H1 (cell line): ENCODE measurements around the gene PIP4K2C. TPM values are rescaled to one million over a fixed set of nuclear protein-coding genes. Genes with fewer than 3 reads are reported as not detected.
"Not testable (repeated sequence)": the region's sequence is repeated elsewhere in the genome, so short reads cannot be mapped to it uniquely, and the experiment has no call there.

ENCODE experiments used
- CTCF ChIA-PET: fragments of 300-600 bp; sonication (Branson Sonifier 250); formaldehyde crosslinking; loops from one replicate; lab custom pipeline; 2021; ENCODE audit not compliant: partially characterized antibody; lab: Charles Lee
- POLR2A ChIA-PET: fragments of 300-600 bp; sonication (Branson Sonifier 250); formaldehyde crosslinking; loops from one replicate; lab custom pipeline; 2021; ENCODE audit warnings: inconsistent platforms; ENCODE audit not compliant: partially characterized antibody; lab: Charles Lee
- DNase-seq, 2 experiments: peaks; one replicate each; pipeline versions ENCODE4 v3.0.0 to v3.0.0-alpha.2; 2010 to 2022; ENCODE audit warnings: low spot score in 2 of 2, low read depth in 1 of 2, mixed read lengths in 1 of 2
- FAIRE-seq: peaks from 2 replicates; lab custom pipeline; 2011; peaks lifted over from hg19 to GRCh38; lab: Jason Lieb, UNC
- H2AFZ ChIP-seq: 2 replicates; pipeline ENCODE4 v1.8.1; 2012; ENCODE audit warnings: low read length, inconsistent platforms
- H2AK5ac ChIP-seq: 2 replicates; pipeline ENCODE4 v1.6.1; 2013; ENCODE audit warnings: low read depth, low read length
- H2BK120ac ChIP-seq: replicated peaks from 2 replicates; pipeline ENCODE3; 2013; ENCODE audit warnings: low read depth, low read length, inconsistent platforms
- H2BK12ac ChIP-seq: 2 replicates; pipeline ENCODE4 v1.6.1; 2013; ENCODE audit warnings: low read depth, low read length
- H2BK15ac ChIP-seq: 2 replicates; pipeline ENCODE4 v1.6.1; 2013; ENCODE audit warnings: low read length
- H2BK20ac ChIP-seq: 2 replicates; pipeline ENCODE4 v1.6.1; 2013; ENCODE audit warnings: low read length
- H2BK5ac ChIP-seq: 2 replicates; pipeline ENCODE4 v1.6.1; 2013; ENCODE audit warnings: low read depth, low read length
- H3K14ac ChIP-seq: 2 replicates; pipeline ENCODE4 v1.6.1; 2013; ENCODE audit warnings: inconsistent platforms; ENCODE audit not compliant: insufficient read length
- H3K18ac ChIP-seq: 2 replicates; pipeline ENCODE4 v1.6.1; 2013; ENCODE audit warnings: low read length; ENCODE audit errors: extremely low read depth
- H3K23ac ChIP-seq: 2 replicates; pipeline ENCODE4 v1.6.1; 2013; ENCODE audit warnings: inconsistent platforms; ENCODE audit not compliant: insufficient read length
- H3K23me2 ChIP-seq: 2 replicates; pipeline ENCODE4 v1.6.1; 2013; ENCODE audit warnings: low read depth, low read length
- H3K27ac ChIP-seq: 2 replicates; pipeline ENCODE4 v1.6.1; 2011; ENCODE audit warnings: low read depth, low read length, inconsistent platforms
- H3K27me3 ChIP-seq, 4 experiments: replicated peaks in 1 of 4; 1 replicate in 1 of 4; 2 replicates in 3 of 4; pipeline versions ENCODE4 v1.6.1 to v1.8.1; 2011 to 2013; ENCODE audit warnings: low read length in 3 of 4, mild to moderate bottlenecking in 3 of 4, inconsistent platforms in 2 of 4, mixed read lengths in 2 of 4, moderate library complexity in 1 of 4; ENCODE audit not compliant: control insufficient read depth in 3 of 4, insufficient read depth in 3 of 4; ENCODE audit errors: extremely low read depth in 1 of 4
- H3K36me3 ChIP-seq, 4 experiments: 2 replicates each; pipeline versions ENCODE4 v1.6.1 to v1.8.1; 2011 to 2013; ENCODE audit warnings: mild to moderate bottlenecking in 4 of 4, low read length in 3 of 4, moderate library complexity in 2 of 4, control low read depth in 1 of 4, inconsistent platforms in 1 of 4; ENCODE audit not compliant: insufficient read depth in 4 of 4, control insufficient read depth in 2 of 4
- H3K4ac ChIP-seq: replicated peaks from 2 replicates; pipeline ENCODE3; 2013; ENCODE audit warnings: low read length, low read depth, mixed read lengths, inconsistent platforms; ENCODE audit not compliant: insufficient read length
- H3K4me1 ChIP-seq, 4 experiments: replicated peaks in 1 of 4; 1 replicate in 1 of 4; 2 replicates in 3 of 4; pipeline versions ENCODE4 v1.6.1 to v1.8.1; 2011 to 2013; ENCODE audit warnings: low read length in 3 of 4, inconsistent platforms in 2 of 4, mixed read lengths in 1 of 4; ENCODE audit not compliant: insufficient read depth in 4 of 4, control insufficient read depth in 3 of 4
- H3K4me2 ChIP-seq, 2 experiments: 2 replicates each; pipeline versions ENCODE4 v1.6.1 to v1.8.1; 2011 to 2013; ENCODE audit warnings: low read depth in 2 of 2, low read length in 2 of 2, control low read depth in 1 of 2, inconsistent platforms in 1 of 2, mild to moderate bottlenecking in 1 of 2; ENCODE audit not compliant: insufficient read depth in 1 of 2
- H3K4me3 ChIP-seq, 4 experiments: fragments of 200-600, 300-600 bp in 1 of 4; sonication (generic), shearing (Covaris generic), sonication (Bioruptor Twin) in 1 of 4; 2 replicates each; pipeline versions ENCODE4 v1.5.1 to v1.8.1; 2011 to 2016; ENCODE audit warnings: low read length in 4 of 4, low read depth in 3 of 4, control low read depth in 2 of 4, inconsistent platforms in 2 of 4, mild to moderate bottlenecking in 2 of 4, mixed read lengths in 1 of 4, moderate library complexity in 1 of 4; ENCODE audit not compliant: insufficient read depth in 2 of 4; ENCODE audit errors: extremely low read depth in 1 of 4
- H3K56ac ChIP-seq: replicated peaks from 2 replicates; pipeline ENCODE3; 2013; ENCODE audit warnings: low read depth, mild to moderate bottlenecking, mixed read lengths, low read length, inconsistent platforms; ENCODE audit not compliant: insufficient read length
- H3K79me1 ChIP-seq: 2 replicates; pipeline ENCODE4 v1.6.1; 2013; ENCODE audit warnings: low read depth, low read length, control low read depth
- H3K79me2 ChIP-seq, 2 experiments: 2 replicates each; pipeline versions ENCODE4 v1.6.1 to v1.8.1; 2012 to 2013; ENCODE audit warnings: low read length in 2 of 2, mild to moderate bottlenecking in 2 of 2, inconsistent platforms in 1 of 2; ENCODE audit not compliant: insufficient read depth in 2 of 2, control insufficient read depth in 1 of 2
- H3K9ac ChIP-seq, 4 experiments: replicated peaks in 1 of 4; 1 replicate in 1 of 4; 2 replicates in 3 of 4; pipeline versions ENCODE4 v1.6.1 to v1.8.1; 2011 to 2013; ENCODE audit warnings: low read depth in 3 of 4, low read length in 3 of 4, control low read depth in 2 of 4, mild to moderate bottlenecking in 2 of 4, moderate library complexity in 2 of 4, inconsistent platforms in 1 of 4; ENCODE audit errors: extremely low read depth in 1 of 4
- H3K9me3 ChIP-seq, 2 experiments: 2 replicates each; pipeline versions ENCODE4 v1.6.1 to v1.8.1; 2012 to 2013; ENCODE audit warnings: mild to moderate bottlenecking in 2 of 2, moderate library complexity in 2 of 2, control low read depth in 1 of 2, inconsistent platforms in 1 of 2, low read depth in 1 of 2, low read length in 1 of 2, mixed read lengths in 1 of 2; ENCODE audit not compliant: insufficient read depth in 2 of 2
- H4K20me1 ChIP-seq, 2 experiments: replicated peaks in 1 of 2; 2 replicates each; pipeline versions ENCODE3 to v1.8.1; 2011 to 2013; ENCODE audit warnings: inconsistent platforms in 2 of 2, low read length in 2 of 2, mild to moderate bottlenecking in 1 of 2; ENCODE audit not compliant: insufficient read depth in 2 of 2, control insufficient read depth in 1 of 2
- H4K5ac ChIP-seq: 2 replicates; pipeline ENCODE4 v1.6.1; 2013; ENCODE audit warnings: low read length, low read depth, mixed read lengths, inconsistent platforms; ENCODE audit not compliant: insufficient read length
- H4K8ac ChIP-seq: 2 replicates; pipeline ENCODE4 v1.8.0; 2013; ENCODE audit warnings: mild to moderate bottlenecking, moderate library complexity, low read length, inconsistent platforms; ENCODE audit not compliant: insufficient read depth; ENCODE audit errors: extremely low read depth
- H4K91ac ChIP-seq: replicated peaks from 2 replicates; pipeline ENCODE3; 2013; ENCODE audit warnings: low read length, mixed read lengths, inconsistent platforms; ENCODE audit not compliant: insufficient read length
- ATF2 ChIP-seq: IDR thresholded peaks from 2 replicates; pipeline ENCODE4 v1.6.1; 2012; ENCODE audit warnings: low read length, inconsistent platforms
- KDM4A ChIP-seq: IDR thresholded peaks from one replicate; pipeline ENCODE4 v1.7.1; 2012; ENCODE audit warnings: low read depth, mild to moderate bottlenecking, moderate library complexity, low read length, inconsistent platforms; ENCODE audit not compliant: severe bottlenecking
- RAD21 ChIP-seq, 2 experiments: IDR thresholded peaks in 1 of 2; conservative IDR thresholded peaks in 1 of 2; 2 replicates each; pipeline ENCODE4 v1.6.1; 2011; ENCODE audit warnings: low read depth in 2 of 2, low read length in 2 of 2, improper control_type of control experiment in 1 of 2, inconsistent platforms in 1 of 2, mild to moderate bottlenecking in 1 of 2, moderate library complexity in 1 of 2
- WGBS, 2 experiments: shearing (Covaris generic) in 1 of 2; methylation state at CpG; one replicate each; pipeline versions ENCODE4 v1.1.6 to v1.1.7; 2013 to 2015; ENCODE audit warnings: low lambda C conversion rate in 2 of 2, mixed read lengths in 2 of 2, inconsistent platforms in 1 of 2, low coverage in 1 of 2, missing lambda C conversion rate in 1 of 2; ENCODE audit not compliant: insufficient replicate concordance in 2 of 2, insufficient coverage in 1 of 2, insufficient read length in 1 of 2; ENCODE audit errors: extremely low coverage in 1 of 2, missing lambda C conversion rate in 1 of 2; 5-methylcytosine and 5-hydroxymethylcytosine counted together
- polyA plus RNA-seq, 7 experiments: library from polyadenylated mRNA; depleted of rRNA in 3 of 7; stranded (reverse) in 5 of 7; unstranded in 2 of 7; fragments of >200 nt in 5 of 7; fragments of 200-250 nt in 2 of 7; gene quantifications; 1 replicate in 5 of 7; 2 replicates in 1 of 7; 4 replicates in 1 of 7; pipeline versions ENCODE4 v1.2.1 to v1.2.3, GENCODE V29; 2011 to 2013; ENCODE audit warnings: missing spikeins in 2 of 7, mixed read lengths in 2 of 7
- total RNA-seq: library from RNA; stranded (reverse); fragmentation: NEBNext Ultra II Directional; extraction: Animal tissue kit (Norgen Biotek cat#: 25700); gene quantifications from 2 replicates; pipeline ENCODE4 v1.2.1, GENCODE V29; 2021

Gene PIP4K2C
- total and polyA plus RNA-seq, 2 of the 8 experiments (the other 6 are each of a cell fraction or from before 2014, with no cell fraction given) = 25.0 to 27.1 TPM

GRCh38 chr12:57632958-57633840 is 42.2 kb downstream of the PIP4K2C start, which contains the start of gene B4GALNT1 (continued):
- TF ChIP-seq RAD21 (IDR thresholded peaks at IDR 0.05 in 1 of 2, conservative IDR thresholded peaks at IDR 0.05 in 1 of 2; ENCODE audit: low read depth in 2 of 2, low read length in 2 of 2) (peak; percentile 44 to 58; a peak in 3 of 4 replicates), KDM4A (peak; percentile 17), ATF2 (peak; percentile 46; the same call in 1 of the 2 replicates)

DNA sequence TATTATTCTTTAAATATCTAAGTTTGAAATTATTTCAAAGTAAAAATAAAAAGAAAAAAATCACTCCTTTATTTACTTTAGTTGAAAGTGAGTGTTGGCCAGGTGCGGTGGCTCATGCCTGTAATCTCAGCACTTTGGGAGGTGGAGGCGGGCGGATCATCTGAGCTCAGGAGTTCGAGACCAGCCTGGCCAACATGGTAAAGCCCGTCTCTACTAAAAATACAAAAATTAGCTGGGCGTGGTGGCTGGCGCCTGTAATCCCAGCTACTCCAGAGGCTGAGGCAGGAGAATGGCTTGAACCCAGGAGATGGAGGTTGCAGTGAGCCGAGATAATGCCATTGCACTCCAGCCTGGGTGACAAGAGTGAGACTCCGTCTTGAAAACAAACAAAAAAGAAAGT is 45.7 kb downstream of the PIP4K2C start:
- H3K79me2 ChIP-seq, H3K23ac ChIP-seq, H3K4me1 ChIP-seq, H4K5ac ChIP-seq, H3K4ac ChIP-seq, DNase-seq, H3K14ac ChIP-seq, H3K36me3 ChIP-seq, H2BK15ac ChIP-seq, H2BK12ac ChIP-seq, H3K79me1 ChIP-seq, H4K8ac ChIP-seq, H2BK5ac ChIP-seq, POLR2A ChIA-PET, H2BK20ac ChIP-seq, H3K23me2 ChIP-seq, H2AK5ac ChIP-seq, H4K91ac ChIP-seq, H3K4me3 ChIP-seq, H3K18ac ChIP-seq, H3K9me3 ChIP-seq, H3K9ac ChIP-seq, H4K20me1 ChIP-seq, H2AFZ ChIP-seq, H3K56ac ChIP-seq, H2BK120ac ChIP-seq, H3K4me2 ChIP-seq, H3K27ac ChIP-seq, FAIRE-seq: not testable (repeated sequence)
- peaks cover 11 to 30% (median 24%) of the 10 kb centered on the region in 4 experiments for H3K27me3 ChIP-seq
- WGBS, 2 experiments = 92% methylated on average over 9 of the region's 9 CpGs; no CpG with 5 or more reads in 1 of the 2 experiments
- CTCF ChIA-PET = interaction anchor here (0.8 to 9.9 kb wide), 4 partner anchors 10 to 57 kb away, joined by 3 to 88 read pairs (median 4); partner anchors contain the start of gene OS9
